HepG2 (cell line): ENCODE results near the gene PYGO2. TPM values are rescaled to one million over a fixed set of nuclear protein-coding genes. Genes with fewer than 3 reads are reported as not detected.

Experiments used
- ATM ChIP-seq: fragments of 450-650 bp; IDR thresholded peaks from 2 replicates; pipeline ENCODE4 v1.7.1; 2017; ENCODE audit warnings: mild to moderate bottlenecking, borderline replicate concordance
- EEA1 ChIP-seq: sonication (generic); formaldehyde crosslinking; IDR thresholded peaks from 2 replicates; pipeline ENCODE4 v1.5.1; 2020; ENCODE audit warnings: mild to moderate bottlenecking, missing genetic modification reagents, borderline replicate concordance
- IKZF1 ChIP-seq: fragments of 450-650 bp; IDR thresholded peaks from 2 replicates; pipeline ENCODE4 v1.7.1; 2016
- MIER2 ChIP-seq: IDR thresholded peaks from 2 replicates; pipeline ENCODE4 v1.6.1; 2016; ENCODE audit warnings: missing biosample characterization, missing genetic modification reagents
- PRMT3 ChIP-seq: sonication (generic); formaldehyde crosslinking; IDR thresholded peaks from 2 replicates; pipeline ENCODE4 v1.8.1; 2022; ENCODE audit warnings: low read depth, mild to moderate bottlenecking, moderate library complexity, missing genetic modification reagents, borderline replicate concordance
- RBM22 ChIP-seq: fragments of 200-400 bp; formaldehyde crosslinking; optimal IDR thresholded peaks from 2 replicates; pipeline ENCODE3; 2017; ENCODE audit warnings: mild to moderate bottlenecking, low read length, moderate library complexity
- RELA ChIP-seq: sonication (generic); formaldehyde crosslinking; IDR thresholded peaks from 2 replicates; pipeline ENCODE4 v1.4.0; 2020; ENCODE audit warnings: missing genetic modification reagents
- RFXANK ChIP-seq: IDR thresholded peaks from 2 replicates; pipeline ENCODE4 v1.6.1; 2016
- RFXAP ChIP-seq: sonication (generic); formaldehyde crosslinking; IDR thresholded peaks from 2 replicates; pipeline ENCODE4 v1.4.0; 2020; ENCODE audit warnings: missing genetic modification reagents, borderline replicate concordance
- SMARCC2 ChIP-seq: fragments of 450-650 bp; IDR thresholded peaks from 2 replicates; pipeline ENCODE4 v1.6.1; 2017; ENCODE audit warnings: antibody characterized with exemption, mild to moderate bottlenecking
- SMARCE1 ChIP-seq: fragments of 450-650 bp; IDR thresholded peaks from 2 replicates; pipeline ENCODE4 v1.6.1; 2017; ENCODE audit warnings: borderline replicate concordance
- SRSF1 ChIP-seq: fragments of 200-400 bp; formaldehyde crosslinking; optimal IDR thresholded peaks from 2 replicates; pipeline ENCODE3; 2017; ENCODE audit warnings: mild to moderate bottlenecking, low read depth, low read length, moderate library complexity
- TAF1 ChIP-seq: sonication (generic); formaldehyde crosslinking; IDR thresholded peaks from 2 replicates; pipeline ENCODE4 v1.4.0; 2020; ENCODE audit warnings: missing genetic modification reagents
- ZNF34 ChIP-seq: sonication (generic); formaldehyde crosslinking; IDR thresholded peaks from 2 replicates; pipeline ENCODE4 v1.4.0; 2020; ENCODE audit warnings: mild to moderate bottlenecking, missing genetic modification reagents, borderline replicate concordance
- ZNF570 ChIP-seq: sonication (generic); formaldehyde crosslinking; IDR thresholded peaks from 2 replicates; pipeline ENCODE4 v1.4.0; 2020; ENCODE audit warnings: mild to moderate bottlenecking, missing genetic modification reagents, borderline replicate concordance
- ZSCAN25 ChIP-seq: sonication (generic); formaldehyde crosslinking; IDR thresholded peaks from 2 replicates; pipeline ENCODE4 v1.8.0; 2022; ENCODE audit warnings: mild to moderate bottlenecking, missing genetic modification reagents
- polyA plus RNA-seq, 8 experiments: library from polyadenylated mRNA; depleted of rRNA in 3 of 8; stranded (reverse) in 7 of 8; unstranded in 1 of 8; fragments of >200 nt; fragmentation: Illumina TruSeq in 4 of 8; extraction: Trizol in 4 of 8; gene quantifications; 2 replicates each; pipeline versions ENCODE4 v1.2.1 to v1.2.3, GENCODE V29; 2011 to 2016; ENCODE audit warnings: low read depth in 4 of 8, missing spikeins in 1 of 8, mixed read lengths in 1 of 8; ENCODE audit not compliant: insufficient read depth in 1 of 8
- total RNA-seq, 5 experiments: library from RNA; depleted of rRNA; stranded (reverse); fragments of >200 nt; fragmentation: Illumina TruSeq; extraction: Trizol; gene quantifications; 2 replicates each; pipeline ENCODE4 v1.2.3, GENCODE V29; 2016; ENCODE audit warnings: low read depth in 1 of 5
- TF ChIP-seq, protein P1 (sequence below): sonication (generic); formaldehyde crosslinking; IDR thresholded peaks from 2 replicates; pipeline ENCODE4 v1.8.0; 2022; ENCODE audit warnings: missing genetic modification reagents, mild to moderate bottlenecking, inconsistent platforms, borderline replicate concordance
- TF ChIP-seq, protein P2 (sequence below): sonication (generic); formaldehyde crosslinking; IDR thresholded peaks from 2 replicates; pipeline ENCODE4 v1.5.0; 2020; ENCODE audit warnings: missing genetic modification reagents, mild to moderate bottlenecking, borderline replicate concordance
- TF ChIP-seq, protein P3 (sequence below): sonication (generic); formaldehyde crosslinking; IDR thresholded peaks from 2 replicates; pipeline ENCODE4 v1.4.0; 2020; ENCODE audit warnings: missing genetic modification reagents; ENCODE audit errors: not compliant biosample characterization
- TF ChIP-seq, protein P4 (sequence below): sonication (generic); formaldehyde crosslinking; IDR thresholded peaks from 2 replicates; pipeline ENCODE4 v1.4.0; 2020; ENCODE audit warnings: mild to moderate bottlenecking, missing genetic modification reagents
- TF ChIP-seq, protein P5 (sequence below): sonication (generic); formaldehyde crosslinking; IDR thresholded peaks from 2 replicates; pipeline ENCODE4 v1.4.0; 2020; ENCODE audit warnings: missing genetic modification reagents
- TF ChIP-seq, protein P6 (sequence below): IDR thresholded peaks from 2 replicates; pipeline ENCODE4 v1.6.1; 2016; ENCODE audit warnings: mild to moderate bottlenecking, missing biosample characterization, missing genetic modification reagents
- TF ChIP-seq, protein P7 (sequence below): sonication (generic); formaldehyde crosslinking; IDR thresholded peaks from 2 replicates; pipeline ENCODE4 v1.4.0; 2020; ENCODE audit warnings: mild to moderate bottlenecking, missing genetic modification reagents

Gene PYGO2
- total and polyA plus RNA-seq, 2 of the 13 experiments (the other 11 are each of a cell fraction or from before 2014, with no cell fraction given), result 20.3 to 21.8 TPM

DNA sequence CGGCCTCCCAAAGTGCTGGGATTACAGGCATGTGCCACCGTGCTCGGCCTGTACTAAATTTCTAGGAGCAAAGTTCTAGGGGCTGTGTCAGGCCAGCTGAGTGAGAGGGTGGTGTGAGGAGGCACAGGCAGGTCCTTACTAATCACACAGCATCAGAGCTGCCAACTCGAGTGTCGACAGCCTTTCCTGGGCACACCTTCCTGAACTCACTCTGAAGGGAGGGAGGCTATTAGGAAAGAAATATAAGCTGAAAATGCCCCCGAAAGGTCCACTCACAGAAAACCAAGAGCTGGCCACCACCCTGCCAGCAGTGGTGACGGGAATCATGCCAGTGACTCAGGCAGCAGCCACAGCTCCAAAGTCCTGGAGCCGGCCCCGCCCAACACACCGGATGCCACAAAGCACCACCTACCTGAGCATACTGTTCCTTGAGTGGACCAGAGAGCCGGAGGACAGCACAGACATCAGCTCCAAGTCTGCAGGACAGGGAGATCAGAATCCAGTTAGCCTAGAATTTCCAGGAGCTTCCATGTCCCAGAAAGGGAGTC is 29.6 kb downstream of the PYGO2 start (continued):
- TF ChIP-seq ATM (no peak), SRSF1 (no peak), MIER2 (CRISPR knock-in tag) (no peak; the same call in 1 of the 2 replicates), RFXAP (CRISPR knock-in tag) (no peak), IKZF1 (no peak), RELA (CRISPR knock-in tag) (no peak), EEA1 (no peak), ZNF570 (CRISPR knock-in tag) (no peak), TAF1 (peak; percentile 59; the same call in 1 of the 2 replicates), ZSCAN25 (CRISPR knock-in tag) (no peak), PRMT3 (CRISPR knock-in tag) (no peak), RBM22 (no peak), SMARCC2 (no peak), ZNF34 (CRISPR knock-in tag) (no peak), SMARCE1 (no peak), RFXANK (CRISPR knock-in tag) (no peak)
- TF ChIP-seq, protein P1, sequence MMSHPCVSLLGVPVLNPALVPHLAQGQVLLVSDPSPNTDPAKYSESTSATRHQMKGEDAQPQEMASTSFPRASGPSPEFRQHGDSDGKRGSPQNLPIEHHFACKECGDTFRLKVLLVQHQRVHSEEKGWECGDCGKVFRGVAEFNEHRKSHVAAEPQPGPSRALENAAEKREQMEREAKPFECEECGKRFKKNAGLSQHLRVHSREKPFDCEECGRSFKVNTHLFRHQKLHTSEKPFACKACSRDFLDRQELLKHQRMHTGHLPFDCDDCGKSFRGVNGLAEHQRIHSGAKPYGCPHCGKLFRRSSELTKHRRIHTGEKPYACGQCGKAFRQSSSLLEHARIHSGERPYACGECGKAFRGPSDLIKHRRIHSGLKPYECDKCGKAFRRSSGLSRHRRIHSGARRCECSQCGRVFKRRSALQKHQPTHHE, result no peak
- TF ChIP-seq, protein P2, sequence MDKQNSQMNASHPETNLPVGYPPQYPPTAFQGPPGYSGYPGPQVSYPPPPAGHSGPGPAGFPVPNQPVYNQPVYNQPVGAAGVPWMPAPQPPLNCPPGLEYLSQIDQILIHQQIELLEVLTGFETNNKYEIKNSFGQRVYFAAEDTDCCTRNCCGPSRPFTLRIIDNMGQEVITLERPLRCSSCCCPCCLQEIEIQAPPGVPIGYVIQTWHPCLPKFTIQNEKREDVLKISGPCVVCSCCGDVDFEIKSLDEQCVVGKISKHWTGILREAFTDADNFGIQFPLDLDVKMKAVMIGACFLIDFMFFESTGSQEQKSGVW (CRISPR knock-in tag), result no peak
- TF ChIP-seq, protein P3, sequence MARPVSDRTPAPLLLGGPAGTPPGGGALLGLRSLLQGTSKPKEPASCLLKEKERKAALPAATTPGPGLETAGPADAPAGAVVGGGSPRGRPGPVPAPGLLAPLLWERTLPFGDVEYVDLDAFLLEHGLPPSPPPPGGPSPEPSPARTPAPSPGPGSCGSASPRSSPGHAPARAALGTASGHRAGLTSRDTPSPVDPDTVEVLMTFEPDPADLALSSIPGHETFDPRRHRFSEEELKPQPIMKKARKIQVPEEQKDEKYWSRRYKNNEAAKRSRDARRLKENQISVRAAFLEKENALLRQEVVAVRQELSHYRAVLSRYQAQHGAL (CRISPR knock-in tag), result no peak
- TF ChIP-seq, protein P4, sequence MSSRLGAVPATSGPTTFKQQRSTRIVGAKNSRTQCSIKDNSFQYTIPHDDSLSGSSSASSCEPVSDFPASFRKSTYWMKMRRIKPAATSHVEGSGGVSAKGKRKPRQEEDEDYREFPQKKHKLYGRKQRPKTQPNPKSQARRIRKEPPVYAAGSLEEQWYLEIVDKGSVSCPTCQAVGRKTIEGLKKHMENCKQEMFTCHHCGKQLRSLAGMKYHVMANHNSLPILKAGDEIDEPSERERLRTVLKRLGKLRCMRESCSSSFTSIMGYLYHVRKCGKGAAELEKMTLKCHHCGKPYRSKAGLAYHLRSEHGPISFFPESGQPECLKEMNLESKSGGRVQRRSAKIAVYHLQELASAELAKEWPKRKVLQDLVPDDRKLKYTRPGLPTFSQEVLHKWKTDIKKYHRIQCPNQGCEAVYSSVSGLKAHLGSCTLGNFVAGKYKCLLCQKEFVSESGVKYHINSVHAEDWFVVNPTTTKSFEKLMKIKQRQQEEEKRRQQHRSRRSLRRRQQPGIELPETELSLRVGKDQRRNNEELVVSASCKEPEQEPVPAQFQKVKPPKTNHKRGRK (CRISPR knock-in tag), result no peak
- TF ChIP-seq, protein P5, sequence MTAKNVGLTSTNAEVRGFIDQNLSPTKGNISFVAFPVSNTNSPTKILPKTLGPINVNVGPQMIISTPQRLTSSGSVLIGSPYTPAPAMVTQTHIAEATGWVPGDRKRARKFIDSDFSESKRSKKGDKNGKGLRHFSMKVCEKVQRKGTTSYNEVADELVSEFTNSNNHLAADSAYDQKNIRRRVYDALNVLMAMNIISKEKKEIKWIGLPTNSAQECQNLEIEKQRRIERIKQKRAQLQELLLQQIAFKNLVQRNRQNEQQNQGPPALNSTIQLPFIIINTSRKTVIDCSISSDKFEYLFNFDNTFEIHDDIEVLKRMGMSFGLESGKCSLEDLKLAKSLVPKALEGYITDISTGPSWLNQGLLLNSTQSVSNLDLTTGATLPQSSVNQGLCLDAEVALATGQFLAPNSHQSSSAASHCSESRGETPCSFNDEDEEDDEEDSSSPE (CRISPR knock-in tag), result no peak
- TF ChIP-seq, protein P6, sequence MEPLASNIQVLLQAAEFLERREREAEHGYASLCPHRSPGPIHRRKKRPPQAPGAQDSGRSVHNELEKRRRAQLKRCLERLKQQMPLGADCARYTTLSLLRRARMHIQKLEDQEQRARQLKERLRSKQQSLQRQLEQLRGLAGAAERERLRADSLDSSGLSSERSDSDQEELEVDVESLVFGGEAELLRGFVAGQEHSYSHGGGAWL, result 0 out of 2 replicates have a peak, but pooled peaks have one; percentile 51
- TF ChIP-seq, protein P7, sequence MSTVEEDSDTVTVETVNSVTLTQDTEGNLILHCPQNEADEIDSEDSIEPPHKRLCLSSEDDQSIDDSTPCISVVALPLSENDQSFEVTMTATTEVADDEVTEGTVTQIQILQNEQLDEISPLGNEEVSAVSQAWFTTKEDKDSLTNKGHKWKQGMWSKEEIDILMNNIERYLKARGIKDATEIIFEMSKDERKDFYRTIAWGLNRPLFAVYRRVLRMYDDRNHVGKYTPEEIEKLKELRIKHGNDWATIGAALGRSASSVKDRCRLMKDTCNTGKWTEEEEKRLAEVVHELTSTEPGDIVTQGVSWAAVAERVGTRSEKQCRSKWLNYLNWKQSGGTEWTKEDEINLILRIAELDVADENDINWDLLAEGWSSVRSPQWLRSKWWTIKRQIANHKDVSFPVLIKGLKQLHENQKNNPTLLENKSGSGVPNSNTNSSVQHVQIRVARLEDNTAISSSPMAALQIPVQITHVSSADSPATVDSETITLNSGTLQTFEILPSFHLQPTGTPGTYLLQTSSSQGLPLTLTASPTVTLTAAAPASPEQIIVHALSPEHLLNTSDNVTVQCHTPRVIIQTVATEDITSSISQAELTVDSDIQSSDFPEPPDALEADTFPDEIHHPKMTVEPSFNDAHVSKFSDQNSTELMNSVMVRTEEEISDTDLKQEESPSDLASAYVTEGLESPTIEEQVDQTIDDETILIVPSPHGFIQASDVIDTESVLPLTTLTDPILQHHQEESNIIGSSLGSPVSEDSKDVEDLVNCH, result no peak
